ENCODE measurements around the gene CNNM1.

Gene CNNM1

GRCh38 chr10:99430116-99430450 is 100.9 kb downstream of the CNNM1 start:
- Mint-ChIP-seq H3K36me3 (peaks cover 2% of the 10 kb centered on the region), H3K9me3 (ENCODE audit: low read depth) (no peaks in the 10 kb centered on the region), H3K27me3 (no peaks in the 10 kb centered on the region), H3K27ac (peak overlapping the region; percentile 97), H3K4me3 (peak overlapping the region; percentile 100), H3K4me1 (ENCODE audit: low read depth) (peaks cover 39% of the 10 kb centered on the region)

- Mint-ChIP-seq H3K4me1 (ENCODE audit: low read depth) (peaks cover 39% of the 10 kb centered on the region), H3K4me3 (peak within 1 kb of the TSS; percentile 100), H3K9me3 (ENCODE audit: low read depth) (no peaks in the 10 kb centered on the region), H3K27ac (peak within 1 kb of the TSS; percentile 97), H3K36me3 (no peaks in the 10 kb centered on the region), H3K27me3 (no peaks in the 10 kb centered on the region)
Measured at GRCh38 chr10:99430451-99431189, 101.5 kb downstream of the CNNM1 start, which contains the start of gene GOT1. TSS of gene GOT1 (minus strand) at chr10:99430624. CDS start at chr10:99430565, 59 bp downstream.

- Mint-ChIP-seq H3K27ac (peak overlapping the region; percentile 97), H3K4me1 (ENCODE audit: low read depth) (peaks cover 39% of the 10 kb centered on the region), H3K9me3 (ENCODE audit: low read depth) (no peaks in the 10 kb centered on the region), H3K27me3 (no peaks in the 10 kb centered on the region), H3K36me3 (no peaks in the 10 kb centered on the region), H3K4me3 (peak overlapping the region; percentile 100)
Measured at GRCh38 chr10:99431190-99431760, 102.1 kb downstream of the CNNM1 start.

GRCh38 chr10:99432047-99432446 is 102.9 kb downstream of the CNNM1 start:
- Mint-ChIP-seq H3K27me3 (no peaks in the 10 kb centered on the region), H3K4me1 (ENCODE audit: low read depth) (peaks cover 33% of the 10 kb centered on the region), H3K9me3 (ENCODE audit: low read depth) (no peaks in the 10 kb centered on the region), H3K27ac (peak overlapping the region; percentile 24), H3K36me3 (no peaks in the 10 kb centered on the region), H3K4me3 (peak overlapping the region; percentile 100)

- no peak overlapping the region for H3K27ac Mint-ChIP-seq
- no peaks in the 10 kb centered on the region for H3K36me3 Mint-ChIP-seq
- no peak overlapping the region for H3K4me3 Mint-ChIP-seq
- no peaks in the 10 kb centered on the region for H3K27me3 Mint-ChIP-seq
- H3K4me1 Mint-ChIP-seq (ENCODE audit: low read depth), result peaks cover 31% of the 10 kb centered on the region
- H3K9me3 Mint-ChIP-seq (ENCODE audit: low read depth), result no peaks in the 10 kb centered on the region
Measured at GRCh38 chr10:99432881-99433280, 103.7 kb downstream of the CNNM1 start.

- H3K36me3 Mint-ChIP-seq, result no peaks in the 10 kb centered on the region
- H3K4me1 Mint-ChIP-seq (ENCODE audit: low read depth), result peaks cover 30% of the 10 kb centered on the region
- H3K9me3 Mint-ChIP-seq (ENCODE audit: low read depth), result no peaks in the 10 kb centered on the region
- H3K27me3 Mint-ChIP-seq, result no peaks in the 10 kb centered on the region
- H3K4me3 Mint-ChIP-seq, result no peak overlapping the region
- no peak overlapping the region for H3K27ac Mint-ChIP-seq
Measured at GRCh38 chr10:99433378-99434020, 104.3 kb downstream of the CNNM1 start.

- Mint-ChIP-seq H3K9me3 (ENCODE audit: low read depth) (no peaks in the 10 kb centered on the region), H3K4me3 (no peak overlapping the region), H3K27ac (no peak overlapping the region), H3K27me3 (no peaks in the 10 kb centered on the region), H3K4me1 (ENCODE audit: low read depth) (peaks cover 17% of the 10 kb centered on the region), H3K36me3 (no peaks in the 10 kb centered on the region)
Measured at GRCh38 chr10:99435986-99436638, 107.0 kb downstream of the CNNM1 start.

- no peaks in the 10 kb centered on the region for H3K36me3 Mint-ChIP-seq
- no peaks in the 10 kb centered on the region for H3K27me3 Mint-ChIP-seq
- H3K9me3 Mint-ChIP-seq (ENCODE audit: low read depth), result no peaks in the 10 kb centered on the region
- peaks cover 3% of the 10 kb centered on the region for H3K4me1 Mint-ChIP-seq (ENCODE audit: low read depth)
- no peak overlapping the region for H3K4me3 Mint-ChIP-seq
- H3K27ac Mint-ChIP-seq, result no peak overlapping the region
Measured at GRCh38 chr10:99438890-99439289, 109.7 kb downstream of the CNNM1 start.

- Mint-ChIP-seq H3K27ac (no peak overlapping the region), H3K36me3 (no peaks in the 10 kb centered on the region), H3K4me1 (ENCODE audit: low read depth) (no peaks in the 10 kb centered on the region), H3K27me3 (no peaks in the 10 kb centered on the region), H3K4me3 (no peak overlapping the region), H3K9me3 (ENCODE audit: low read depth) (no peaks in the 10 kb centered on the region)
Measured at GRCh38 chr10:99442394-99442793, 113.2 kb downstream of the CNNM1 start.

GRCh38 chr10:99443500-99443899 is 114.3 kb downstream of the CNNM1 start:
- Mint-ChIP-seq H3K36me3 (no peaks in the 10 kb centered on the region), H3K27me3 (no peaks in the 10 kb centered on the region), H3K27ac (no peak overlapping the region), H3K9me3 (ENCODE audit: low read depth) (no peaks in the 10 kb centered on the region), H3K4me3 (no peak overlapping the region), H3K4me1 (ENCODE audit: low read depth) (no peaks in the 10 kb centered on the region)

All from activated naive CD8-positive, alpha-beta T cell (primary cell).